ENCODE results near the gene DHX35.
A peak's percentile ranks its signal among the peaks of the same experiment; 100 is the strongest.

GRCh38 chr20:38962928-38963401 is 821 bp downstream of the DHX35 start:
- TF ChIP-seq CTCF (conservative IDR thresholded peaks at IDR 0.05; ENCODE audit: low read length): 0 out of 2 replicates have a peak, but pooled peaks have one; percentile 14
- TF ChIP-seq EZH2phosphoT487 (IDR thresholded peaks at IDR 0.05; ENCODE audit: borderline replicate concordance): no peak

Measured in Loucy (cell line).